ENCODE measurements around the gene GEMIN7.

DNA sequence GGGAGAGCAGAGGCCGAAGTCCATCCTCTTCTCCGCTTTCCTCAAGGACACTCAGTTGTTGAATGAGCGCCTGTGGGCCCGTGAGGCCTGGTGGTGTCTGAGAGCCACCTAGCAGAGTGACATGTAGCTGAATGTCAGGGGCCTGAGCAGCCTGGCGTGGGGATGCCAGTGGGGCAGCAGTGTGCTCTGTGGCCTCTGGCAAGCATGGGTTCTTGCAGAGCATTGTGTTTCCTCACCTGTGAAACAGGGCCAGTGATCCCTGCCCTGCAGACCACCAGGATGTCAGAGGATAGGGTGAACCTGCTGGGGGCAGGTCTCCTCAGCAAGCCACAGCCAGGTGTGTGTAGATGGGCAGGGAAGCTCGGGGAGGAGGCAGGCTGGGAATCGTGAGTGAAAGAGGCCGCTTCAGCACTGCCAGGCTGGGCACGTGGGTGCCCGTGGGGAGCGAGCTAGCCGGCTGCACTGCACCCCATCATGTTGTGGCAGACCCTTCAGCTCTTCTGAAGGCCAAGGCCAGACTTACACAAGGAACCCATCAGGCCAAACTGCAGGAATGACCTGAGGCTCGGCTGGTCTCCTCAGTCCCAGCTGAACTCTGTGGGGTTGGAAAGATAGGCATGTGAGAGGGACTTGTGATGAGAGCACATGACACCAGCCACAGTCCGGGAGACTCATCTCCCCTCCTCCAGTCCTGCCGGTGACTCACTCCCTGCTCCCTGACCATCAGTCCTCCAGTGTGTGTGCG lies 18.9 kb downstream of the GEMIN7 start:
- TF ChIP-seq, protein P1, sequence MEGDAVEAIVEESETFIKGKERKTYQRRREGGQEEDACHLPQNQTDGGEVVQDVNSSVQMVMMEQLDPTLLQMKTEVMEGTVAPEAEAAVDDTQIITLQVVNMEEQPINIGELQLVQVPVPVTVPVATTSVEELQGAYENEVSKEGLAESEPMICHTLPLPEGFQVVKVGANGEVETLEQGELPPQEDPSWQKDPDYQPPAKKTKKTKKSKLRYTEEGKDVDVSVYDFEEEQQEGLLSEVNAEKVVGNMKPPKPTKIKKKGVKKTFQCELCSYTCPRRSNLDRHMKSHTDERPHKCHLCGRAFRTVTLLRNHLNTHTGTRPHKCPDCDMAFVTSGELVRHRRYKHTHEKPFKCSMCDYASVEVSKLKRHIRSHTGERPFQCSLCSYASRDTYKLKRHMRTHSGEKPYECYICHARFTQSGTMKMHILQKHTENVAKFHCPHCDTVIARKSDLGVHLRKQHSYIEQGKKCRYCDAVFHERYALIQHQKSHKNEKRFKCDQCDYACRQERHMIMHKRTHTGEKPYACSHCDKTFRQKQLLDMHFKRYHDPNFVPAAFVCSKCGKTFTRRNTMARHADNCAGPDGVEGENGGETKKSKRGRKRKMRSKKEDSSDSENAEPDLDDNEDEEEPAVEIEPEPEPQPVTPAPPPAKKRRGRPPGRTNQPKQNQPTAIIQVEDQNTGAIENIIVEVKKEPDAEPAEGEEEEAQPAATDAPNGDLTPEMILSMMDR (IDR thresholded peaks at IDR 0.05; ENCODE audit: insufficient read depth, low read length, poor library complexity, severe bottlenecking) = no peak
- TF ChIP-seq EZH2phosphoT487 (conservative IDR thresholded peaks at IDR 0.05; ENCODE audit: low read length) = no peak

All from SU-DHL-6 (cell line).